Liver (tissue), 9 donors: Measurements from ENCODE around the gene CEACAM16. TPM values are rescaled to one million over a fixed set of nuclear protein-coding genes. Genes with fewer than 3 reads are reported as not detected.
A peak's percentile ranks its signal among the peaks of the same experiment; 100 is the strongest.

Experiments
- DNase-seq: peaks from one replicate; pipeline ENCODE4 v3.0.0-alpha.2; 2017; ENCODE audit warnings: low spot score
- H3K27ac ChIP-seq, 2 donors: one replicate each; pipeline ENCODE4 v1.7.0; 2013; ENCODE audit warnings: inconsistent platforms in 2 of 2, low read length in 2 of 2, control low read depth in 1 of 2, low read depth in 1 of 2, mild to moderate bottlenecking in 1 of 2
- H3K27me3 ChIP-seq, 4 donors: one replicate each; pipeline versions ENCODE4 v1.6.1 to v1.7.0; 2013; ENCODE audit warnings: low read length in 3 of 4, inconsistent platforms in 1 of 4, mild to moderate bottlenecking in 1 of 4, moderate library complexity in 1 of 4; ENCODE audit not compliant: control insufficient read depth in 4 of 4, insufficient read depth in 4 of 4
- H3K36me3 ChIP-seq, 4 donors: one replicate each; pipeline versions ENCODE4 v1.6.1 to v1.7.0; 2013; ENCODE audit warnings: low read length in 3 of 4, mild to moderate bottlenecking in 3 of 4, low read depth in 1 of 4, moderate library complexity in 1 of 4; ENCODE audit not compliant: control insufficient read depth in 4 of 4, insufficient read depth in 3 of 4
- H3K4me1 ChIP-seq, 4 donors: one replicate each; pipeline versions ENCODE4 v1.6.1 to v1.7.0; 2013; ENCODE audit warnings: low read length in 3 of 4, mild to moderate bottlenecking in 3 of 4, moderate library complexity in 1 of 4; ENCODE audit not compliant: control insufficient read depth in 4 of 4, insufficient read depth in 4 of 4
- H3K4me3 ChIP-seq, 3 donors: one replicate each; pipeline versions ENCODE4 v1.6.1 to v1.7.0; 2013; ENCODE audit warnings: low read length in 3 of 3, control low read depth in 1 of 3, low read depth in 1 of 3, mild to moderate bottlenecking in 1 of 3
- H3K9ac ChIP-seq, 2 donors: one replicate each; pipeline ENCODE4 v1.7.0; 2013; ENCODE audit warnings: low read length in 2 of 2, mild to moderate bottlenecking in 2 of 2, moderate library complexity in 2 of 2, control low read depth in 1 of 2, low read depth in 1 of 2
- H3K9me3 ChIP-seq, 4 donors: one replicate each; pipeline versions ENCODE4 v1.6.1 to v1.7.0; 2013; ENCODE audit warnings: low read length in 3 of 4; ENCODE audit not compliant: control insufficient read depth in 4 of 4
- ATF3 ChIP-seq: IDR thresholded peaks from 2 replicates; pipeline ENCODE4 v1.6.1; 2016; ENCODE audit warnings: antibody characterized with exemption
- CTCF ChIP-seq: fragments of 150-350 bp; IDR thresholded peaks from 2 replicates; pipeline ENCODE4 v1.5.1; 2017; ENCODE audit warnings: improper control_type of control experiment, low read depth, low read length; ENCODE audit not compliant: missing input control
- EGR1 ChIP-seq, 2 donors: IDR thresholded peaks; 2 replicates each; pipeline ENCODE4 v1.6.1; 2016 to 2018; ENCODE audit warnings: antibody characterized with exemption in 2 of 2, low read depth in 2 of 2
- FOXA1 ChIP-seq: IDR thresholded peaks from 2 replicates; pipeline ENCODE4 v1.6.1; 2016; ENCODE audit warnings: antibody characterized with exemption
- FOXA2 ChIP-seq: IDR thresholded peaks from 2 replicates; pipeline ENCODE4 v1.6.1; 2016; ENCODE audit warnings: antibody characterized with exemption
- GABPA ChIP-seq, 2 donors: IDR thresholded peaks in 1 of 2; conservative IDR thresholded peaks in 1 of 2; 2 replicates each; pipeline ENCODE4 v1.6.1; 2016; ENCODE audit warnings: antibody characterized with exemption in 2 of 2, mild to moderate bottlenecking in 1 of 2, moderate library complexity in 1 of 2
- HNF4A ChIP-seq, 2 donors: conservative IDR thresholded peaks; 2 replicates each; pipeline ENCODE4 v1.6.1; 2016; ENCODE audit warnings: antibody characterized with exemption in 2 of 2, mild to moderate bottlenecking in 2 of 2
- HNF4G ChIP-seq: IDR thresholded peaks from 2 replicates; pipeline ENCODE4 v1.6.1; 2016; ENCODE audit warnings: antibody characterized with exemption
- JUND ChIP-seq, 2 donors: IDR thresholded peaks; 2 replicates each; pipeline ENCODE4 v1.6.1; 2016; ENCODE audit warnings: antibody characterized with exemption in 2 of 2
- MAX ChIP-seq: IDR thresholded peaks from 2 replicates; pipeline ENCODE4 v1.6.1; 2016; ENCODE audit warnings: antibody characterized with exemption
- NR2F2 ChIP-seq: IDR thresholded peaks from 2 replicates; pipeline ENCODE4 v1.6.1; 2016; ENCODE audit warnings: antibody characterized with exemption
- RAD21 ChIP-seq, 2 donors: IDR thresholded peaks; 2 replicates each; pipeline ENCODE4 v1.6.1; 2016; ENCODE audit warnings: antibody characterized with exemption in 2 of 2, mild to moderate bottlenecking in 2 of 2
- REST ChIP-seq: IDR thresholded peaks from 2 replicates; pipeline ENCODE4 v1.6.1; 2016; ENCODE audit warnings: antibody characterized with exemption, mild to moderate bottlenecking
- RXRA ChIP-seq, 2 donors: IDR thresholded peaks; 2 replicates each; pipeline ENCODE4 v1.6.1; 2017 to 2018; ENCODE audit warnings: antibody characterized with exemption in 2 of 2, mild to moderate bottlenecking in 1 of 2
- SP1 ChIP-seq: IDR thresholded peaks from 2 replicates; pipeline ENCODE4 v1.6.1; 2018; ENCODE audit warnings: antibody characterized with exemption, mild to moderate bottlenecking
- TAF1 ChIP-seq: conservative IDR thresholded peaks from 2 replicates; pipeline ENCODE4 v1.6.1; 2016; ENCODE audit warnings: antibody characterized with exemption, mild to moderate bottlenecking
- YY1 ChIP-seq: IDR thresholded peaks from 2 replicates; pipeline ENCODE4 v1.6.1; 2016; ENCODE audit warnings: antibody characterized with exemption, mild to moderate bottlenecking
- ZBTB33 ChIP-seq: IDR thresholded peaks from 2 replicates; pipeline ENCODE4 v1.6.1; 2016; ENCODE audit warnings: antibody characterized with exemption
- WGBS: extraction: QIAGEN DNeasy Blood & Tissue Kit; methylation state at CpG from one replicate; pipeline ENCODE4 v1.1.7; 2013; 5-methylcytosine and 5-hydroxymethylcytosine counted together
- polyA plus RNA-seq, 2 donors: library from polyadenylated mRNA; stranded (reverse) in 1 of 2; unstranded in 1 of 2; fragments of 200-250 nt in 1 of 2; fragments of >200 nt in 1 of 2; fragmentation: Nextera tagmentation in 1 of 2; extraction: Ambion mirVana in 1 of 2; gene quantifications; one replicate each; pipeline versions ENCODE4 v1.2.1 to v1.2.3, GENCODE V29; 2013 to 2015
- total RNA-seq, 2 donors: library from RNA; depleted of rRNA; stranded (reverse); fragments of >200 nt; gene quantifications; one replicate each; pipeline ENCODE4 v1.2.3, GENCODE V29; 2014
- donor health status: healthy.
- donor health status: healthy.
- donor health status: healthy.
- donor health status: healthy.
- donor health status: healthy.

The CEACAM16 gene
- total and polyA plus RNA-seq, 4 donors: 0.09 TPM; not detected in 3

- peak overlapping the region in 1 of 3 donors; percentile 56 for H3K4me3 ChIP-seq
- peak overlapping the region in 1 of 2 donors; percentile 44 for H3K27ac ChIP-seq
- no peaks in the 10 kb centered on the region for H3K27me3 ChIP-seq
- H3K4me1 ChIP-seq: peaks cover 10 to 65% (median 53%) of the 10 kb centered on the region in 4 donors
- no peak overlapping the region for H3K9ac ChIP-seq
- 53% methylated on average over 21 of the region's 21 CpGs for WGBS
- DNase-seq: no peak
- no peaks in the 10 kb centered on the region for H3K9me3 ChIP-seq
- no peak for TF ChIP-seq YY1
- TF ChIP-seq CTCF: no peak
- TF ChIP-seq GABPA (IDR thresholded peaks at IDR 0.05 in 1 of 2, conservative IDR thresholded peaks at IDR 0.05 in 1 of 2): no peak
- TF ChIP-seq FOXA1: no peak
- TF ChIP-seq HNF4A (conservative IDR thresholded peaks at IDR 0.05): no peak
- no peak for TF ChIP-seq SP1
- no peak for TF ChIP-seq MAX
- TF ChIP-seq JUND (IDR thresholded peaks at IDR 0.05): no peak
- no peak for TF ChIP-seq HNF4G
- no peak for TF ChIP-seq TAF1
- TF ChIP-seq EGR1 (IDR thresholded peaks at IDR 0.05; ENCODE audit: low read depth in 2 of 2): no peak
- no peak for TF ChIP-seq ZBTB33
- no peak for TF ChIP-seq FOXA2
- TF ChIP-seq REST: no peak
- TF ChIP-seq RAD21 (IDR thresholded peaks at IDR 0.05): no peak
- TF ChIP-seq NR2F2: no peak
- TF ChIP-seq RXRA (IDR thresholded peaks at IDR 0.05): no peak
- TF ChIP-seq ATF3: no peak
- H3K36me3 ChIP-seq: no peaks in the 10 kb centered on the region
Observed at GRCh38 chr19:44722131-44723121, 23.5 kb downstream of the CEACAM16 start.
